Ureter (tissue), 1 donor: Measurements from ENCODE around the gene EHF. TPM values are rescaled to one million over a fixed set of nuclear protein-coding genes. Genes with fewer than 3 reads are reported as not detected.

Source experiments
- DNase-seq: peaks from one replicate; pipeline ENCODE4 v3.0.0-alpha.2; 2020; ENCODE audit warnings: low spot score
- total RNA-seq: library from RNA; stranded (reverse); gene quantifications from one replicate; pipeline ENCODE4 v1.2.4, GENCODE V29; 2023
- donor health status: DM: yes; HTN: yes; CAD: no.

Gene EHF
- total RNA-seq, 1 donor from 2014 or later = 309 TPM

- DNase-seq = no peak
These were observed 23.9 kb downstream of the EHF start for GRCh38 chr11:34644669-34645406.

- DNase-seq = no peak
These were observed 25.5 kb downstream of the EHF start for GRCh38 chr11:34646431-34646830.

- no peak for DNase-seq
These were observed 26.2 kb downstream of the EHF start for GRCh38 chr11:34647131-34647530.

- no peak for DNase-seq
These were observed 26.6 kb downstream of the EHF start for GRCh38 chr11:34647532-34647931.

GRCh38 chr11:34648036-34648435 is 27.1 kb downstream of the EHF start:
- DNase-seq = no peak

GRCh38 chr11:34649597-34649996 is 28.7 kb downstream of the EHF start:
- no peak for DNase-seq

GRCh38 chr11:34650528-34650927 is 29.6 kb downstream of the EHF start:
- DNase-seq = no peak

- DNase-seq = no peak
These were observed 30.7 kb downstream of the EHF start for GRCh38 chr11:34651551-34651950.

GRCh38 chr11:34652191-34652973 is 31.5 kb downstream of the EHF start:
- DNase-seq = no peak

GRCh38 chr11:34653031-34653430 is 32.1 kb downstream of the EHF start:
- no peak for DNase-seq

- DNase-seq = peak; percentile 82
These were observed 33.1 kb downstream of the EHF start for GRCh38 chr11:34653851-34654482.

GRCh38 chr11:34654483-34655334 is 33.8 kb downstream of the EHF start:
- DNase-seq = peak; percentile 89

- no peak for DNase-seq
These were observed 34.6 kb downstream of the EHF start for GRCh38 chr11:34655335-34656008.

- no peak for DNase-seq
These were observed 35.3 kb downstream of the EHF start for GRCh38 chr11:34656062-34656720.

- no peak for DNase-seq
These were observed 37.5 kb downstream of the EHF start for GRCh38 chr11:34658071-34659015.

- DNase-seq = no peak
These were observed 38.3 kb downstream of the EHF start for GRCh38 chr11:34659096-34659733.

GRCh38 chr11:34665077-34665835 is 44.4 kb downstream of the EHF start:
- no peak for DNase-seq
